HepG2 (cell line): Measurements from ENCODE around the gene NFATC4. TPM values are rescaled to one million over a fixed set of nuclear protein-coding genes. Genes with fewer than 3 reads are reported as not detected.

Experiments
- ATF1 ChIP-seq: IDR thresholded peaks from 2 replicates; pipeline ENCODE4 v1.6.1; 2016; ENCODE audit warnings: mild to moderate bottlenecking, control low read depth
- HNF4G ChIP-seq, 2 experiments: sonication (generic) in 1 of 2; formaldehyde crosslinking in 1 of 2; IDR thresholded peaks; 2 replicates each; pipeline versions ENCODE4 v1.4.0 to v1.6.1; 2011 to 2020; ENCODE audit warnings: borderline replicate concordance in 2 of 2, low read depth in 2 of 2, mild to moderate bottlenecking in 2 of 2, low read length in 1 of 2, missing genetic modification reagents in 1 of 2, moderate library complexity in 1 of 2
- HNRNPK ChIP-seq: fragments of 200-400 bp; formaldehyde crosslinking; IDR thresholded peaks from 2 replicates; pipeline ENCODE4 v1.6.1; 2018; ENCODE audit warnings: low read length, low read depth, moderate library complexity, mild to moderate bottlenecking; ENCODE audit not compliant: poor library complexity, severe bottlenecking
- KLF16 ChIP-seq, 2 experiments: sonication (generic) in 1 of 2; formaldehyde crosslinking in 1 of 2; IDR thresholded peaks; 2 replicates each; pipeline versions ENCODE4 v1.6.1 to v1.8.0; 2016 to 2023; ENCODE audit warnings: missing genetic modification reagents in 2 of 2, missing compliant biosample characterization in 1 of 2
- MLLT10 ChIP-seq: sonication (generic); formaldehyde crosslinking; IDR thresholded peaks from 2 replicates; pipeline ENCODE4 v1.4.0; 2020; ENCODE audit warnings: missing genetic modification reagents
- SALL2 ChIP-seq: sonication (generic); formaldehyde crosslinking; IDR thresholded peaks from 2 replicates; pipeline ENCODE4 v1.8.1; 2023; ENCODE audit warnings: mild to moderate bottlenecking, missing genetic modification reagents, inconsistent platforms
- SOX6 ChIP-seq, 2 experiments: fragments of 450-650 bp in 1 of 2; sonication (generic) in 1 of 2; formaldehyde crosslinking in 1 of 2; IDR thresholded peaks; 2 replicates each; pipeline versions ENCODE4 v1.4.0 to v1.6.1; 2017 to 2020; ENCODE audit warnings: antibody characterized with exemption in 1 of 2, mild to moderate bottlenecking in 1 of 2, missing genetic modification reagents in 1 of 2
- THAP11 ChIP-seq: IDR thresholded peaks from 2 replicates; pipeline ENCODE4 v1.6.1; 2016; ENCODE audit warnings: missing biosample characterization, missing genetic modification reagents
- ZFX ChIP-seq: sonication (generic); formaldehyde crosslinking; IDR thresholded peaks from 2 replicates; pipeline ENCODE4 v1.4.0; 2020; ENCODE audit warnings: mild to moderate bottlenecking, low read depth, missing genetic modification reagents, moderate library complexity
- ZNF230 ChIP-seq: sonication (generic); formaldehyde crosslinking; IDR thresholded peaks from 2 replicates; pipeline ENCODE4 v1.4.0; 2020; ENCODE audit warnings: mild to moderate bottlenecking, missing genetic modification reagents
- ZNF460 ChIP-seq: sonication (generic); formaldehyde crosslinking; IDR thresholded peaks from 2 replicates; pipeline ENCODE4 v1.5.1; 2020; ENCODE audit warnings: missing genetic modification reagents, mild to moderate bottlenecking, borderline replicate concordance
- ZNF605 ChIP-seq: sonication (generic); formaldehyde crosslinking; IDR thresholded peaks from 2 replicates; pipeline ENCODE4 v1.8.0; 2022; ENCODE audit warnings: mild to moderate bottlenecking, missing genetic modification reagents
- ZNF687 ChIP-seq: sonication (generic); formaldehyde crosslinking; IDR thresholded peaks from 2 replicates; pipeline ENCODE4 v1.5.1; 2020; ENCODE audit warnings: mild to moderate bottlenecking, missing genetic modification reagents, moderate library complexity
- ZNF720 ChIP-seq: sonication (generic); formaldehyde crosslinking; IDR thresholded peaks from 2 replicates; pipeline ENCODE4 v1.4.0; 2020; ENCODE audit warnings: missing genetic modification reagents
- ZNF788 ChIP-seq: sonication (generic); formaldehyde crosslinking; IDR thresholded peaks from 2 replicates; pipeline ENCODE4 v1.5.0; 2020; ENCODE audit warnings: mild to moderate bottlenecking, missing genetic modification reagents, borderline replicate concordance
- polyA plus RNA-seq, 8 experiments: library from polyadenylated mRNA; depleted of rRNA in 3 of 8; stranded (reverse) in 7 of 8; unstranded in 1 of 8; fragments of >200 nt; fragmentation: Illumina TruSeq in 4 of 8; extraction: Trizol in 4 of 8; gene quantifications; 2 replicates each; pipeline versions ENCODE4 v1.2.1 to v1.2.3, GENCODE V29; 2011 to 2016; ENCODE audit warnings: low read depth in 4 of 8, missing spikeins in 1 of 8, mixed read lengths in 1 of 8; ENCODE audit not compliant: insufficient read depth in 1 of 8
- total RNA-seq, 5 experiments: library from RNA; depleted of rRNA; stranded (reverse); fragments of >200 nt; fragmentation: Illumina TruSeq; extraction: Trizol; gene quantifications; 2 replicates each; pipeline ENCODE4 v1.2.3, GENCODE V29; 2016; ENCODE audit warnings: low read depth in 1 of 5
- TF ChIP-seq, protein P1 (sequence below): sonication (generic); formaldehyde crosslinking; IDR thresholded peaks from 2 replicates; pipeline ENCODE4 v1.9.0; 2021; ENCODE audit warnings: missing genetic modification reagents, borderline replicate concordance
- TF ChIP-seq, protein P2 (sequence below): IDR thresholded peaks from 2 replicates; pipeline ENCODE4 v1.4.0; 2020; ENCODE audit warnings: mild to moderate bottlenecking, missing genetic modification reagents

Gene NFATC4
- total and polyA plus RNA-seq, 2 of the 13 experiments (the other 11 are each of a cell fraction or from before 2014, with no cell fraction given), result 0.04 to 0.15 TPM

- TF ChIP-seq, protein P1, sequence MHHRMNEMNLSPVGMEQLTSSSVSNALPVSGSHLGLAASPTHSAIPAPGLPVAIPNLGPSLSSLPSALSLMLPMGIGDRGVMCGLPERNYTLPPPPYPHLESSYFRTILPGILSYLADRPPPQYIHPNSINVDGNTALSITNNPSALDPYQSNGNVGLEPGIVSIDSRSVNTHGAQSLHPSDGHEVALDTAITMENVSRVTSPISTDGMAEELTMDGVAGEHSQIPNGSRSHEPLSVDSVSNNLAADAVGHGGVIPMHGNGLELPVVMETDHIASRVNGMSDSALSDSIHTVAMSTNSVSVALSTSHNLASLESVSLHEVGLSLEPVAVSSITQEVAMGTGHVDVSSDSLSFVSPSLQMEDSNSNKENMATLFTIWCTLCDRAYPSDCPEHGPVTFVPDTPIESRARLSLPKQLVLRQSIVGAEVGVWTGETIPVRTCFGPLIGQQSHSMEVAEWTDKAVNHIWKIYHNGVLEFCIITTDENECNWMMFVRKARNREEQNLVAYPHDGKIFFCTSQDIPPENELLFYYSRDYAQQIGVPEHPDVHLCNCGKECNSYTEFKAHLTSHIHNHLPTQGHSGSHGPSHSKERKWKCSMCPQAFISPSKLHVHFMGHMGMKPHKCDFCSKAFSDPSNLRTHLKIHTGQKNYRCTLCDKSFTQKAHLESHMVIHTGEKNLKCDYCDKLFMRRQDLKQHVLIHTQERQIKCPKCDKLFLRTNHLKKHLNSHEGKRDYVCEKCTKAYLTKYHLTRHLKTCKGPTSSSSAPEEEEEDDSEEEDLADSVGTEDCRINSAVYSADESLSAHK (CRISPR knock-in tag), result no peak
- TF ChIP-seq SALL2 (CRISPR knock-in tag) (no peak), HNF4G (IDR thresholded peaks at IDR 0.05; ENCODE audit: borderline replicate concordance, low read depth, low read length) (peak; percentile 74), HNF4G (CRISPR knock-in tag; IDR thresholded peaks at IDR 0.05; ENCODE audit: borderline replicate concordance, low read depth) (no peak), ZNF720 (CRISPR knock-in tag) (no peak), KLF16 (CRISPR knock-in tag; IDR thresholded peaks at IDR 0.05) (no peak), ZNF687 (CRISPR knock-in tag) (no peak), ZNF605 (CRISPR knock-in tag) (0 out of 2 replicates have a peak, but pooled peaks have one; percentile 21), MLLT10 (CRISPR knock-in tag) (no peak), HNRNPK (no peak), ZNF788 (CRISPR knock-in tag) (no peak), THAP11 (CRISPR knock-in tag) (no peak), ZNF230 (0 out of 2 replicates have a peak, but pooled peaks have one; percentile 18), ZFX (peak; percentile 52; the same call in 1 of the 2 replicates), ZNF460 (CRISPR knock-in tag) (no peak), ATF1 (CRISPR knock-in tag) (no peak), SOX6 (IDR thresholded peaks at IDR 0.05) (no peak), SOX6 (CRISPR knock-in tag; IDR thresholded peaks at IDR 0.05) (no peak)
- TF ChIP-seq, protein P2, sequence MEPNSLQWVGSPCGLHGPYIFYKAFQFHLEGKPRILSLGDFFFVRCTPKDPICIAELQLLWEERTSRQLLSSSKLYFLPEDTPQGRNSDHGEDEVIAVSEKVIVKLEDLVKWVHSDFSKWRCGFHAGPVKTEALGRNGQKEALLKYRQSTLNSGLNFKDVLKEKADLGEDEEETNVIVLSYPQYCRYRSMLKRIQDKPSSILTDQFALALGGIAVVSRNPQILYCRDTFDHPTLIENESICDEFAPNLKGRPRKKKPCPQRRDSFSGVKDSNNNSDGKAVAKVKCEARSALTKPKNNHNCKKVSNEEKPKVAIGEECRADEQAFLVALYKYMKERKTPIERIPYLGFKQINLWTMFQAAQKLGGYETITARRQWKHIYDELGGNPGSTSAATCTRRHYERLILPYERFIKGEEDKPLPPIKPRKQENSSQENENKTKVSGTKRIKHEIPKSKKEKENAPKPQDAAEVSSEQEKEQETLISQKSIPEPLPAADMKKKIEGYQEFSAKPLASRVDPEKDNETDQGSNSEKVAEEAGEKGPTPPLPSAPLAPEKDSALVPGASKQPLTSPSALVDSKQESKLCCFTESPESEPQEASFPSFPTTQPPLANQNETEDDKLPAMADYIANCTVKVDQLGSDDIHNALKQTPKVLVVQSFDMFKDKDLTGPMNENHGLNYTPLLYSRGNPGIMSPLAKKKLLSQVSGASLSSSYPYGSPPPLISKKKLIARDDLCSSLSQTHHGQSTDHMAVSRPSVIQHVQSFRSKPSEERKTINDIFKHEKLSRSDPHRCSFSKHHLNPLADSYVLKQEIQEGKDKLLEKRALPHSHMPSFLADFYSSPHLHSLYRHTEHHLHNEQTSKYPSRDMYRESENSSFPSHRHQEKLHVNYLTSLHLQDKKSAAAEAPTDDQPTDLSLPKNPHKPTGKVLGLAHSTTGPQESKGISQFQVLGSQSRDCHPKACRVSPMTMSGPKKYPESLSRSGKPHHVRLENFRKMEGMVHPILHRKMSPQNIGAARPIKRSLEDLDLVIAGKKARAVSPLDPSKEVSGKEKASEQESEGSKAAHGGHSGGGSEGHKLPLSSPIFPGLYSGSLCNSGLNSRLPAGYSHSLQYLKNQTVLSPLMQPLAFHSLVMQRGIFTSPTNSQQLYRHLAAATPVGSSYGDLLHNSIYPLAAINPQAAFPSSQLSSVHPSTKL (CRISPR knock-in tag), result no peak
Observed at GRCh38 chr14:24399999-24400718, 32.2 kb downstream of the NFATC4 start (continued).
